Tibial nerve (tissue), 4 donors: ENCODE measurements around the gene KRT40. TPM values are rescaled to one million over a fixed set of nuclear protein-coding genes. Genes with fewer than 3 reads are reported as not detected.

ENCODE experiments used
- DNase-seq, 2 donors: peaks; one replicate each; pipeline ENCODE4 v3.0.0-alpha.2; 2019; ENCODE audit warnings: low spot score in 2 of 2
- H3K27ac ChIP-seq, 4 donors: fragments of 200-600 bp; sonication (generic) in 3 of 4; one replicate each; pipeline ENCODE4 v1.5.1; 2017 to 2019; ENCODE audit warnings: mild to moderate bottlenecking in 1 of 4
- H3K27me3 ChIP-seq, 2 donors: fragments of 200-600 bp; sonication (generic) in 1 of 2; one replicate each; pipeline versions ENCODE4 v1.5.1 to v1.6.0; 2017 to 2019
- H3K36me3 ChIP-seq, 3 donors: fragments of 200-600 bp; sonication (generic); one replicate each; pipeline ENCODE4 v1.5.1; 2018 to 2019
- H3K4me1 ChIP-seq, 4 donors: fragments of 200-600 bp; sonication (generic) in 3 of 4; one replicate each; pipeline ENCODE4 v1.5.1; 2017 to 2019
- H3K4me3 ChIP-seq, 4 donors: fragments of 200-600 bp; sonication (generic) in 3 of 4; one replicate each; pipeline ENCODE4 v1.5.1; 2017 to 2019; ENCODE audit warnings: mild to moderate bottlenecking in 1 of 4, moderate library complexity in 1 of 4
- H3K9me3 ChIP-seq, 4 donors: fragments of 200-600 bp; sonication (generic) in 3 of 4; one replicate each; pipeline ENCODE4 v1.5.1; 2017 to 2019
- CTCF ChIP-seq, 5 experiments: fragments of 200-600 bp in 3 of 5; fragments of 450-650 bp in 2 of 5; sonication (generic) in 3 of 5; IDR thresholded peaks; one replicate each; pipeline ENCODE4 v1.5.1; 2016 to 2019; ENCODE audit warnings: antibody characterized with exemption in 5 of 5, mild to moderate bottlenecking in 3 of 5, moderate library complexity in 2 of 5
- EP300 ChIP-seq, 2 donors: sonication (generic); formaldehyde crosslinking; IDR thresholded peaks; one replicate each; pipeline ENCODE4 v1.6.1; 2017; ENCODE audit warnings: antibody characterized with exemption in 2 of 2, mild to moderate bottlenecking in 1 of 2
- POLR2A ChIP-seq, 2 donors: fragments of 450-650 bp; IDR thresholded peaks; one replicate each; pipeline ENCODE4 v1.6.1; 2017; ENCODE audit warnings: antibody characterized with exemption in 2 of 2, mild to moderate bottlenecking in 2 of 2, moderate library complexity in 2 of 2
- WGBS, 2 donors: methylation state at CpG; one replicate each; pipeline ENCODE4 v1.1.5; 2018; 5-methylcytosine and 5-hydroxymethylcytosine counted together
- total RNA-seq, 4 donors: library from RNA; depleted of rRNA; stranded (reverse); fragments of >200 nt; gene quantifications; one replicate each; pipeline ENCODE4 v1.1.0, GENCODE V29; 2016

The KRT40 gene
- not detected for total RNA-seq

DNA sequence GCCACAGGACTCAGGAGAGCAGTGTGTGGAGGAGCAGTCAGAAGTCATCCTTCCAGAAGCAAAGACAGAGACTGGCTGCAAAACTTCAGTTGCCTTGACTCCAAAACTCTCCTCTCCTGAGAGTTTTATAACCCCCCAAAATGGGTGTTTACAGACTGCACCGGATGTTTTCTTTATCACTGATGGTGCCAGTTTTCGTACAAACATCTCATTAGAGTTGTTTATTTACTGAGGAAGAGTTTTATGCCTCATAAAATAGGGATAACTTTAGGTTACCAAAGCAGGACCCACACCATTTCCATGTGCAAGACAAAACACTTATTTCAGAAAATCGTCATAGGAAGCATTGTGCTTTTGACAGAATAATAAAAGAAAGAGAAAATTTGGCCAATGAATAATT is at the start of gene KRT40:
KRT40 (minus strand) TSS at position 101 of the 400 bp plus-strand sequence; CDS start at position 48, 53 bp downstream.
- Histone ChIP-seq H3K4me3 (no peak within 1 kb of the TSS), H3K9me3 (no peaks in the 10 kb centered on the region), H3K4me1 (peaks cover 0 to 10% (median 0%) of the 10 kb centered on the region in 4 donors), H3K27me3 (no peaks in the 10 kb centered on the region), H3K36me3 (no peaks in the 10 kb centered on the region), H3K27ac (no peak within 1 kb of the TSS)
- 49 to 52% methylated on average over 3 of the region's 3 CpGs for WGBS, 2 donors
- no peak for DNase-seq
- TF ChIP-seq POLR2A (IDR thresholded peaks at IDR 0.05): no peak
- TF ChIP-seq EP300 (IDR thresholded peaks at IDR 0.05): no peak
- TF ChIP-seq CTCF (IDR thresholded peaks at IDR 0.05): no peak

GRCh38 chr17:41029633-41030245 is 45.6 kb upstream of the KRT40 start, which contains the start of gene KRTAP1-4:
TSS of gene KRTAP1-4 (minus strand) at chr17:41030195. CDS start at chr17:41030078, 117 bp downstream.
- Histone ChIP-seq H3K36me3 (no peaks in the 10 kb centered on the region), H3K27ac (no peak within 1 kb of the TSS), H3K9me3 (no peaks in the 10 kb centered on the region), H3K27me3 (no peaks in the 10 kb centered on the region), H3K4me3 (no peak within 1 kb of the TSS), H3K4me1 (no peaks in the 10 kb centered on the region)
- no peak for TF ChIP-seq POLR2A (IDR thresholded peaks at IDR 0.05)
- no peak for TF ChIP-seq EP300 (IDR thresholded peaks at IDR 0.05)
- TF ChIP-seq CTCF (IDR thresholded peaks at IDR 0.05): no peak
- WGBS, 2 donors: 80 to 82% methylated on average over 7 to 12 of the region's 12 CpGs
- no peak for DNase-seq

GRCh38 chr17:41026715-41027471 is 42.8 kb upstream of the KRT40 start, which contains the start of gene KRTAP1-5:
TSS of gene KRTAP1-5 (minus strand) at chr17:41027208. CDS start at chr17:41027155, 53 bp downstream.
- Histone ChIP-seq H3K9me3 (no peaks in the 10 kb centered on the region), H3K4me3 (no peak within 1 kb of the TSS), H3K4me1 (no peaks in the 10 kb centered on the region), H3K36me3 (no peaks in the 10 kb centered on the region), H3K27me3 (no peaks in the 10 kb centered on the region), H3K27ac (no peak within 1 kb of the TSS)
- TF ChIP-seq POLR2A (IDR thresholded peaks at IDR 0.05): no peak
- no peak for DNase-seq
- WGBS, 2 donors: 80 to 87% methylated on average over 6 to 9 of the region's 9 CpGs

DNA sequence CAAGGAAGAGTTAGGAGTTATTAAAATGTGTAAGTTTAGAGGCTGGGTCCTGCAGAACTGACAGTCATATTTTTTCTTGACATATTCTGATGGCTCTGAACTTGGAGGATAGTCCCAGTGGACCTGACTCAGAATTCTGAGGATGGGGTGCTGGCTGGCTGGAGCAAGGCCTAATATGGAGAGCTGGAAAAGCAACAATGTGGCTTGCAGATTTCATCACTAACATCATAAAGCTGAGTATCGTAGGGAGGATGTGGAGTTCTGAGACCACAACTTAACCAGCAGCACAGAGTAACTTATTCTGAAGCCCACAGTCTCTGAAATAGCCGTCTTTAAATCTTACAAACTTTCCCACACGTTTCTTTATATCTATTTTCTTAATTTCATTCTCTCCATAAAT is 40.6 kb upstream of the KRT40 start:
- Histone ChIP-seq H3K36me3 (no peaks in the 10 kb centered on the region), H3K9me3 (no peaks in the 10 kb centered on the region), H3K27ac (no peak overlapping the region), H3K4me1 (no peaks in the 10 kb centered on the region), H3K4me3 (no peak overlapping the region), H3K27me3 (no peaks in the 10 kb centered on the region)
- no peak for DNase-seq
- TF ChIP-seq EP300 (IDR thresholded peaks at IDR 0.05) (no peak), CTCF (IDR thresholded peaks at IDR 0.05) (no peak), POLR2A (IDR thresholded peaks at IDR 0.05) (no peak)
- WGBS, 2 donors: 82 to 85% methylated on average over 3 of the region's 3 CpGs

DNA sequence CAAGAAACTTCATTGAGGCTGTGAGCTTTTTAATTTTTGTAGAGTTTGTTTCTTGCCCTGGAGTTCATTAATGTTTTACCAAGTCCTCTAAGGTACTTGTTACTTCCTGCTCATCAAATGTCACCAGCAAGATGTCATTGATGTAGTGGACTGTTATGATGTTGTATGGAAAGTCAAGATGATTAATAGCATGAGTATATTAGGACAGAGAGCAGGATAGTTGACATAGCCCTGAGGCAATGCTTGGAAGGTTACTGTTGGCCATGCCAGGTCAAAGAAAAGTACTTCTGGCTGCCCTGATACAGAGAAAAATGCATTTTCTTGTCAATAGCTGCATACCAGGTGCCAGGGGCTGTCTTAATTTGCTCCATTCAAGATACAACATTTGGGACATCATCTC is 36.2 kb upstream of the KRT40 start:
- TF ChIP-seq EP300 (IDR thresholded peaks at IDR 0.05) (no peak), POLR2A (IDR thresholded peaks at IDR 0.05) (no peak), CTCF (IDR thresholded peaks at IDR 0.05) (no peak)
- Histone ChIP-seq H3K36me3 (no peaks in the 10 kb centered on the region), H3K4me3 (no peak overlapping the region), H3K4me1 (no peaks in the 10 kb centered on the region), H3K27ac (no peak overlapping the region), H3K27me3 (no peaks in the 10 kb centered on the region), H3K9me3 (no peaks in the 10 kb centered on the region)
- no peak for DNase-seq
